ENCODE measurements around the gene NRAS.

NRAS gene

GRCh38 chr1:114691061-114691460 is 25.5 kb downstream of the NRAS start:
- DNase-seq (ENCODE audit: extremely low read depth, low read depth), result no peak
- TF ChIP-seq, protein P1, sequence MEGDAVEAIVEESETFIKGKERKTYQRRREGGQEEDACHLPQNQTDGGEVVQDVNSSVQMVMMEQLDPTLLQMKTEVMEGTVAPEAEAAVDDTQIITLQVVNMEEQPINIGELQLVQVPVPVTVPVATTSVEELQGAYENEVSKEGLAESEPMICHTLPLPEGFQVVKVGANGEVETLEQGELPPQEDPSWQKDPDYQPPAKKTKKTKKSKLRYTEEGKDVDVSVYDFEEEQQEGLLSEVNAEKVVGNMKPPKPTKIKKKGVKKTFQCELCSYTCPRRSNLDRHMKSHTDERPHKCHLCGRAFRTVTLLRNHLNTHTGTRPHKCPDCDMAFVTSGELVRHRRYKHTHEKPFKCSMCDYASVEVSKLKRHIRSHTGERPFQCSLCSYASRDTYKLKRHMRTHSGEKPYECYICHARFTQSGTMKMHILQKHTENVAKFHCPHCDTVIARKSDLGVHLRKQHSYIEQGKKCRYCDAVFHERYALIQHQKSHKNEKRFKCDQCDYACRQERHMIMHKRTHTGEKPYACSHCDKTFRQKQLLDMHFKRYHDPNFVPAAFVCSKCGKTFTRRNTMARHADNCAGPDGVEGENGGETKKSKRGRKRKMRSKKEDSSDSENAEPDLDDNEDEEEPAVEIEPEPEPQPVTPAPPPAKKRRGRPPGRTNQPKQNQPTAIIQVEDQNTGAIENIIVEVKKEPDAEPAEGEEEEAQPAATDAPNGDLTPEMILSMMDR (IDR thresholded peaks at IDR 0.05; ENCODE audit: low read depth, low read length, missing control alignments), result no peak
- H3K4me3 ChIP-seq (replicated peaks; ENCODE audit: low read depth, low read length), result no peak overlapping the region

DNA sequence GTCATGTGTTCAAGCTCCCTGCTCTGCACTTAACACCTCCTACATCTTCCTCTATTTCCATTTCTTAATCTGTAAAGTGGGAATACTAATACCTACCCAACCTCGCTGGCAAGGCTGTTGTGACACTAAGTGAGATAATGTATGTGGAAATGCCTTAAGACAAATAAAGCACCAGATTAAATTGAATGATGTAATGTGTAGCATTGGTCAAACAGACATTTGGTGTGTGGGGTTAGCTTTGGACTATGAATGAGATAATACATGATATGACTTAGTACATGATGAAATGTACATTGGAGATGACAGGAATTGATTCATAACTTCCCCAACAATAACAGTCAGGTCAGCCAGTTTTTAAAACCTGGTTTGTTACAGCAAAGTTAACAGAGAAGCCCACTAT is 26.4 kb downstream of the NRAS start:
- DNase-seq (ENCODE audit: extremely low read depth, low read depth), result no peak
- TF ChIP-seq, protein P1 (IDR thresholded peaks at IDR 0.05; ENCODE audit: low read depth, low read length, missing control alignments), result no peak
- H3K4me3 ChIP-seq (replicated peaks; ENCODE audit: low read depth, low read length), result no peak overlapping the region

- no peak for DNase-seq (ENCODE audit: extremely low read depth, low read depth)
- TF ChIP-seq, protein P1 (IDR thresholded peaks at IDR 0.05; ENCODE audit: low read depth, low read length, missing control alignments), result no peak
- H3K4me3 ChIP-seq (replicated peaks; ENCODE audit: low read depth, low read length), result no peak overlapping the region
Measured at GRCh38 chr1:114688526-114688925, 28.0 kb downstream of the NRAS start.

GRCh38 chr1:114685851-114686250 is 30.7 kb downstream of the NRAS start:
- TF ChIP-seq, protein P1 (IDR thresholded peaks at IDR 0.05; ENCODE audit: low read depth, low read length, missing control alignments), result no peak
- DNase-seq (ENCODE audit: extremely low read depth, low read depth), result no peak
- H3K4me3 ChIP-seq (replicated peaks; ENCODE audit: low read depth, low read length), result no peak overlapping the region

DNA sequence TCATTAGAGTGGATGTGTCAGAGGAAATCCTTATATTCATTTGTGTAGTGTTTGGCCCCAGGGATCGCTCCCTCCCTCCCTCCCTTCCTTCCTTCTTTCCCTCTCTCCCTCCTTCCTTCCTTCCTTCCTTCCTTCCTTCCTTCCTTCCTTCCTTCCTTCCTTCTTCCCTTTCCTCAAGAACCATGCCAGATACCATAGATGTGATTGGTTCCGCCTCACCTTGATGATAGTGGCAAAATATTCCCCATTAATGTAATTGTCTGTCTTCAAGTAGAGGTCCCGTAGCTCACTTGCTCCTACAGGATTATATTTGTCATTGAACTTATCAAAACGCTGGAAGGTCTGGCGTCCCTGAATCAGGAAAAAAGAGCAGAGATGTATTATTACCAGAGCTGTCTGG is 38.9 kb downstream of the NRAS start:
- H3K4me3 ChIP-seq (replicated peaks; ENCODE audit: low read depth, low read length), result no peak overlapping the region
- TF ChIP-seq, protein P1 (IDR thresholded peaks at IDR 0.05; ENCODE audit: low read depth, low read length, missing control alignments), result no peak
- DNase-seq (ENCODE audit: extremely low read depth, low read depth), result no peak

DNA sequence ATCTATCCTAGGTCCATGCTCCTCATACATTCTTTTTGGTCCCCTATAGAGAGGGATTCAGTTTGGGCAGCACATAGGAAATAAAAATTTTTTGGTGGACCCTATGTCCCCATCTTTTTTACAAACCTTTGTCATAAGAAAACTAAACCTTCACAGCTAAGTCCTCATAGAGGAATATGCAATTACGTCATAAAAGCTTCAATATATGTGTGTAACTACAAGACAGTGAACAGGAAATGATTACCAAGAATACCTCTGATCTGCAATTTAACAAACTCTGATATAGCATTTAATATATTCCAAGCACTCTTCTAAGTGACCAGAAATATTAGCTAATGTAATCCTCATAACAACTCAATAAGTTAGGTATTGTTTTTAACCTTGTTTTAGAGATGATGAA is 40.5 kb downstream of the NRAS start:
- no peak for DNase-seq (ENCODE audit: extremely low read depth, low read depth)
- TF ChIP-seq, protein P1 (IDR thresholded peaks at IDR 0.05; ENCODE audit: low read depth, low read length, missing control alignments), result no peak

GRCh38 chr1:114671939-114672275 is 44.7 kb downstream of the NRAS start:
- H3K4me3 ChIP-seq (replicated peaks; ENCODE audit: low read depth, low read length), result no peak overlapping the region
- no peak for DNase-seq (ENCODE audit: extremely low read depth, low read depth)
- TF ChIP-seq, protein P1 (IDR thresholded peaks at IDR 0.05; ENCODE audit: low read depth, low read length, missing control alignments), result no peak

More for the DNA sequence above, 40.5 kb downstream of the NRAS start:
- no peak overlapping the region for H3K4me3 ChIP-seq (replicated peaks; ENCODE audit: low read depth, low read length)

All from HFF-Myc (cell line).